Gastroesophageal sphincter (tissue), 3 donors: Measurements from ENCODE around the gene TNRC6B.

Experiments used
- CTCF ChIP-seq, 4 experiments: fragments of 200-600 bp in 2 of 4; fragments of 450-650 bp in 2 of 4; sonication (generic) in 1 of 4; IDR thresholded peaks; one replicate each; pipeline ENCODE4 v1.5.1; 2017 to 2019; ENCODE audit warnings: antibody characterized with exemption in 4 of 4, mild to moderate bottlenecking in 2 of 4, moderate library complexity in 2 of 4
- EP300 ChIP-seq: sonication (generic); formaldehyde crosslinking; IDR thresholded peaks from one replicate; pipeline ENCODE4 v1.6.1; 2017; ENCODE audit warnings: antibody characterized with exemption, mild to moderate bottlenecking
- POLR2A ChIP-seq, 2 donors: fragments of 450-650 bp; IDR thresholded peaks; one replicate each; pipeline ENCODE4 v1.6.1; 2017; ENCODE audit warnings: antibody characterized with exemption in 2 of 2, mild to moderate bottlenecking in 2 of 2, moderate library complexity in 1 of 2
- POLR2AphosphoS5 ChIP-seq: sonication (generic); formaldehyde crosslinking; IDR thresholded peaks from one replicate; pipeline ENCODE4 v1.6.1; 2017; ENCODE audit warnings: antibody characterized with exemption

GRCh38 chr22:40361100-40361499 lies 183.4 kb downstream of the TNRC6B start:
- TF ChIP-seq CTCF (IDR thresholded peaks at IDR 0.05), result no peak
- TF ChIP-seq POLR2A (IDR thresholded peaks at IDR 0.05), result no peak
- TF ChIP-seq POLR2AphosphoS5, result no peak
- TF ChIP-seq EP300, result no peak
